ENCODE measurements around the gene MPPED1. TPM values are rescaled to one million over a fixed set of nuclear protein-coding genes. Genes with fewer than 3 reads are reported as not detected.

Gene MPPED1
- total and polyA plus RNA-seq, 2 of the 13 experiments (the other 11 are each of a cell fraction or from before 2014, with no cell fraction given) = 0.77 TPM; not detected in 1

DNA sequence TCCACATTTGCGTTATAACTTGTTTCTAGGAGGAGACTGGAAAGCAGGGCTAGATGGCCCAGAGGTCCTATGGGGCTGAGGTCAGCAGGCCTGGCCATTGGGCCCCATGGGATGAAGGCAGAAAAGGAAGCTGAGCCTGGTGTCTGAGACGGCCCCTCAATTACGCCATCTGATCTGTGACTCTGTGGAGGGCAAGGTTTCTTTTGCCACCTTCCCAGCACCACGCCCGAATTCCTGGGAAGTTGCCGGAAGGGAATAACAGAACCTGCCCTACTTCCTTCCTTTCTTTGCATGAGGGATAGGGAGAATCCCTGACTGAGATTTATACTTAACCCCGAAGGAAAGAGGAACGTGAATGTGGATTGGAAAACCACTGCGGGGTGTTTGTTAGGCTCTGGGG lies 118.1 kb downstream of the MPPED1 start:
- intact Hi-C loops (cut with micrococcal nuclease; ENCODE audit: unreplicated experiment) (no loop called here), in situ Hi-C loops (cut with HindIII; ENCODE audit: extremely low pct_ligation_motif_present, low pct_unique_long_range_greater_than_20kb) (no loop called here)
- ChIA-PET CTCF (ENCODE audit: low intra/inter-chr PET ratio, low total read pairs) (no interaction called here), POLR2A (no interaction called here)
- no peak for DNase-seq (ENCODE audit: low spot score)
- Histone ChIP-seq H3K9ac (ENCODE audit: insufficient read depth, low read depth, low read length) (no peak overlapping the region), H4K20me1 (ENCODE audit: insufficient read depth, low read length) (no peaks in the 10 kb centered on the region), H3K36me3 (replicated peaks in 1 of 2; ENCODE audit: control insufficient read depth in 1 of 2, insufficient read depth in 2 of 2, low read length in 2 of 2) (no peaks in the 10 kb centered on the region), H3K27me3 (ENCODE audit: control insufficient read depth in 1 of 2, insufficient read depth in 2 of 2, low read length in 2 of 2) (peaks cover 1 to 38% of the 10 kb centered on the region in 2 experiments; a peak in 2 of 5 replicates), H3K79me2 (ENCODE audit: insufficient read depth, low read length) (no peaks in the 10 kb centered on the region), H3K4me3 (replicated peaks in 1 of 3; ENCODE audit: insufficient read depth in 1 of 3, low read depth in 2 of 3, low read length in 3 of 3) (no peak overlapping the region), H3K27ac (ENCODE audit: extremely low read length, insufficient read depth, low read length) (no peak overlapping the region), H3K9me3 (ENCODE audit: low read length) (no peaks in the 10 kb centered on the region), H3K4me2 (ENCODE audit: low read depth, low read length) (no peak overlapping the region), H3K4me1 (ENCODE audit: insufficient read depth, low read length) (no peaks in the 10 kb centered on the region), H2AFZ (ENCODE audit: low read length) (no peak overlapping the region)
- 21% methylated on average over 9 of the region's 9 CpGs for WGBS (ENCODE audit: low lambda C conversion rate)
- ATAC-seq = no peak
- no peak for TF ChIP-seq NFE2L1 (CRISPR knock-in tag; IDR thresholded peaks at IDR 0.05; ENCODE audit: borderline replicate concordance)
- no peak for TF ChIP-seq ZNF737 (CRISPR knock-in tag; IDR thresholded peaks at IDR 0.05; ENCODE audit: borderline replicate concordance)
- no peak for TF ChIP-seq MATR3 (CRISPR knock-in tag; IDR thresholded peaks at IDR 0.05)
- no peak for TF ChIP-seq SUZ12 (IDR thresholded peaks at IDR 0.05; ENCODE audit: low read depth, low read length)
- TF ChIP-seq CENPBD1 (CRISPR knock-in tag; IDR thresholded peaks at IDR 0.05; ENCODE audit: borderline replicate concordance, low read depth) = no peak
- no peak for TF ChIP-seq ZC3H4 (CRISPR knock-in tag; IDR thresholded peaks at IDR 0.05; ENCODE audit: borderline replicate concordance)
- no peak for TF ChIP-seq ZNF253 (CRISPR knock-in tag; IDR thresholded peaks at IDR 0.05; ENCODE audit: borderline replicate concordance)
- TF ChIP-seq ZKSCAN5 (CRISPR knock-in tag; IDR thresholded peaks at IDR 0.05) = no peak
- TF ChIP-seq, protein P1, sequence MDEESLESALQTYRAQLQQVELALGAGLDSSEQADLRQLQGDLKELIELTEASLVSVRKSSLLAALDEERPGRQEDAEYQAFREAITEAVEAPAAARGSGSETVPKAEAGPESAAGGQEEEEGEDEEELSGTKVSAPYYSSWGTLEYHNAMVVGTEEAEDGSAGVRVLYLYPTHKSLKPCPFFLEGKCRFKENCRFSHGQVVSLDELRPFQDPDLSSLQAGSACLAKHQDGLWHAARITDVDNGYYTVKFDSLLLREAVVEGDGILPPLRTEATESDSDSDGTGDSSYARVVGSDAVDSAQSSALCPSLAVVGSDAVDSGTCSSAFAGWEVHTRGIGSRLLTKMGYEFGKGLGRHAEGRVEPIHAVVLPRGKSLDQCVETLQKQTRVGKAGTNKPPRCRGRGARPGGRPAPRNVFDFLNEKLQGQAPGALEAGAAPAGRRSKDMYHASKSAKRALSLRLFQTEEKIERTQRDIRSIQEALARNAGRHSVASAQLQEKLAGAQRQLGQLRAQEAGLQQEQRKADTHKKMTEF (CRISPR knock-in tag; IDR thresholded peaks at IDR 0.05) = no peak
- TF ChIP-seq, protein P2, sequence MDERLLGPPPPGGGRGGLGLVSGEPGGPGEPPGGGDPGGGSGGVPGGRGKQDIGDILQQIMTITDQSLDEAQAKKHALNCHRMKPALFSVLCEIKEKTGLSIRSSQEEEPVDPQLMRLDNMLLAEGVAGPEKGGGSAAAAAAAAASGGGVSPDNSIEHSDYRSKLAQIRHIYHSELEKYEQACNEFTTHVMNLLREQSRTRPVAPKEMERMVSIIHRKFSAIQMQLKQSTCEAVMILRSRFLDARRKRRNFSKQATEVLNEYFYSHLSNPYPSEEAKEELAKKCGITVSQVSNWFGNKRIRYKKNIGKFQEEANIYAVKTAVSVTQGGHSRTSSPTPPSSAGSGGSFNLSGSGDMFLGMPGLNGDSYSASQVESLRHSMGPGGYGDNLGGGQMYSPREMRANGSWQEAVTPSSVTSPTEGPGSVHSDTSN (CRISPR knock-in tag; IDR thresholded peaks at IDR 0.05) = no peak
- no peak for TF ChIP-seq PRMT3 (CRISPR knock-in tag; IDR thresholded peaks at IDR 0.05; ENCODE audit: borderline replicate concordance, low read depth)
- no peak for TF ChIP-seq WIZ (CRISPR knock-in tag; IDR thresholded peaks at IDR 0.05)
- TF ChIP-seq FOXA3 (CRISPR knock-in tag; IDR thresholded peaks at IDR 0.05) = no peak
- no TSS peak for BruUV-seq (replicated peaks)
- no peak for FAIRE-seq
